ENCODE results near the gene EEPD1. TPM values are rescaled to one million over a fixed set of nuclear protein-coding genes. Genes with fewer than 3 reads are reported as not detected.
"Not testable (repeated sequence)": the region's sequence is repeated elsewhere in the genome, so short reads cannot be mapped to it uniquely, and the experiment has no call there.

The EEPD1 gene
- total RNA-seq, 6 experiments from 2014 or later: 0.95 to 2.7 (median 1.5) TPM

- no peak overlapping the region for H3K27ac Mint-ChIP-seq
- H3K9me3 Mint-ChIP-seq: peaks cover 7% of the 10 kb centered on the region; the same call in 1 of the 2 replicates
- DNase-seq: no peak
- peaks cover 6% of the 10 kb centered on the region for H3K4me1 Mint-ChIP-seq (ENCODE audit: low read depth)
- TF ChIP-seq CTCF (IDR thresholded peaks at IDR 0.05): no peak
- no peak overlapping the region for H3K4me3 Mint-ChIP-seq
- H3K27me3 Mint-ChIP-seq (ENCODE audit: insufficient read depth): peaks cover 15% of the 10 kb centered on the region
- H3K36me3 Mint-ChIP-seq (ENCODE audit: low read depth): peaks cover 5% of the 10 kb centered on the region; the same call in 1 of the 2 replicates
Observed at GRCh38 chr7:36148422-36149065, 4.5 kb upstream of the EEPD1 start.

- H3K4me1 Mint-ChIP-seq (ENCODE audit: low read depth): peaks cover 12% of the 10 kb centered on the region
- not testable (repeated sequence) for DNase-seq; H3K4me3 Mint-ChIP-seq; H3K36me3 Mint-ChIP-seq (ENCODE audit: low read depth); H3K27ac Mint-ChIP-seq; H3K9me3 Mint-ChIP-seq
- H3K27me3 Mint-ChIP-seq (ENCODE audit: insufficient read depth): peaks cover 15% of the 10 kb centered on the region
Observed at GRCh38 chr7:36149240-36149639, 3.8 kb upstream of the EEPD1 start.

GRCh38 chr7:36149694-36150452 lies 3.2 kb upstream of the EEPD1 start:
- TF ChIP-seq CTCF (IDR thresholded peaks at IDR 0.05): no peak
- Mint-ChIP-seq H3K27ac (no peak overlapping the region), H3K27me3 (ENCODE audit: insufficient read depth) (peaks cover 12% of the 10 kb centered on the region), H3K36me3 (ENCODE audit: low read depth) (peaks cover 5% of the 10 kb centered on the region; the same call in 1 of the 2 replicates), H3K4me1 (ENCODE audit: low read depth) (peaks cover 14% of the 10 kb centered on the region), H3K4me3 (no peak overlapping the region), H3K9me3 (peaks cover 7% of the 10 kb centered on the region; the same call in 1 of the 2 replicates)
- DNase-seq: no peak

GRCh38 chr7:36151921-36152755 lies 916 bp upstream of the EEPD1 start:
- TF ChIP-seq CTCF (IDR thresholded peaks at IDR 0.05): no peak
- Mint-ChIP-seq H3K4me3 (peak overlapping the region; percentile 89), H3K36me3 (ENCODE audit: low read depth) (peaks cover 5% of the 10 kb centered on the region; the same call in 1 of the 2 replicates), H3K27ac (peak overlapping the region; percentile 70), H3K9me3 (peaks cover 7% of the 10 kb centered on the region; the same call in 1 of the 2 replicates), H3K4me1 (ENCODE audit: low read depth) (peaks cover 27% of the 10 kb centered on the region), H3K27me3 (ENCODE audit: insufficient read depth) (peaks cover 8% of the 10 kb centered on the region)
- no peak for DNase-seq

GRCh38 chr7:36153571-36154097 lies 580 bp downstream of the EEPD1 start:
- H3K4me3 Mint-ChIP-seq: peak overlapping the region; percentile 84
- H3K4me1 Mint-ChIP-seq (ENCODE audit: low read depth): peaks cover 38% of the 10 kb centered on the region
- peaks cover 3% of the 10 kb centered on the region; the same call in 1 of the 2 replicates for H3K9me3 Mint-ChIP-seq
- H3K27ac Mint-ChIP-seq: peak overlapping the region; percentile 56
- no peak for TF ChIP-seq CTCF (IDR thresholded peaks at IDR 0.05)
- no peak for DNase-seq
- H3K36me3 Mint-ChIP-seq (ENCODE audit: low read depth): no peaks in the 10 kb centered on the region; the same call in 1 of the 2 replicates
- H3K27me3 Mint-ChIP-seq (ENCODE audit: insufficient read depth): peaks cover 3% of the 10 kb centered on the region; the same call in 1 of the 2 replicates

All from HFFc6 (cell line).